SU-DHL-6 (cell line): ENCODE measurements around the gene C5orf47.
"Not testable (repeated sequence)": the region's sequence is repeated elsewhere in the genome, so short reads cannot be mapped to it uniquely, and the experiment has no call there.

Source experiments
- H2AFZ ChIP-seq: fragments of 200-600 bp; sonication (generic); 2 replicates; pipeline ENCODE4 v1.6.1; 2014; ENCODE audit warnings: low read depth, mild to moderate bottlenecking, moderate library complexity, mixed read lengths, antibody characterized with exemption, low read length; ENCODE audit not compliant: severe bottlenecking
- H3F3A ChIP-seq: fragments of 200-600 bp; shearing (Covaris generic); 2 replicates; pipeline ENCODE4 v1.6.0; 2016; ENCODE audit warnings: antibody characterized with exemption, mild to moderate bottlenecking; ENCODE audit not compliant: insufficient read depth
- H3K27ac ChIP-seq: fragments of 200-600 bp; sonication (generic); 2 replicates; pipeline ENCODE4 v1.5.1; 2016; ENCODE audit warnings: low read depth, mild to moderate bottlenecking, low read length, moderate library complexity, mixed read lengths
- H3K27me3 ChIP-seq: fragments of 200-600 bp; sonication (generic), shearing (Covaris generic); 2 replicates; pipeline ENCODE4 v1.6.0; 2014; ENCODE audit warnings: mild to moderate bottlenecking, low read length
- H3K36me3 ChIP-seq: fragments of 200-600 bp; sonication (generic); 2 replicates; pipeline ENCODE4 v1.6.1; 2014; ENCODE audit warnings: mild to moderate bottlenecking, low read length, mixed read lengths
- H3K4me2 ChIP-seq: fragments of 300-600, 200-600 bp; shearing (Covaris generic), sonication (generic); 2 replicates; pipeline ENCODE4 v1.6.0; 2014; ENCODE audit warnings: low read length, low read depth, mild to moderate bottlenecking; ENCODE audit not compliant: poor library complexity, severe bottlenecking
- H3K4me3 ChIP-seq: fragments of 200-600 bp; sonication (generic); 2 replicates; pipeline ENCODE4 v1.5.1; 2014; ENCODE audit warnings: antibody characterized with exemption, low read length, mild to moderate bottlenecking, mixed read lengths; ENCODE audit not compliant: insufficient read depth, poor library complexity, severe bottlenecking
- H3K79me2 ChIP-seq: fragments of 200-600 bp; sonication (generic); 2 replicates; pipeline ENCODE4 v1.6.1; 2014; ENCODE audit warnings: mild to moderate bottlenecking, low read length, moderate library complexity; ENCODE audit not compliant: insufficient read depth
- H3K9ac ChIP-seq: fragments of 200-600 bp; sonication (generic); 2 replicates; pipeline ENCODE4 v1.7.0; 2014; ENCODE audit warnings: mild to moderate bottlenecking, low read length
- H3K9me2 ChIP-seq: fragments of 200-600 bp; sonication (generic); replicated peaks from 2 replicates; pipeline ENCODE4 v1.6.1; 2014; ENCODE audit warnings: low read length; ENCODE audit not compliant: insufficient read depth
- H3K9me3 ChIP-seq: fragments of 200-600 bp; sonication (generic); 2 replicates; pipeline ENCODE4 v1.6.1; 2014; ENCODE audit warnings: low read length, mixed read lengths; ENCODE audit not compliant: insufficient read depth
- H4K20me1 ChIP-seq: fragments of 200-600 bp; sonication (generic); 2 replicates; pipeline ENCODE4 v1.6.1; 2014; ENCODE audit warnings: low read depth, mild to moderate bottlenecking, antibody characterized with exemption, low read length, moderate library complexity, mixed read lengths
- EZH2phosphoT487 ChIP-seq: fragments of 200-600 bp; sonication (generic), shearing (Covaris generic); conservative IDR thresholded peaks from 2 replicates; pipeline ENCODE4 v1.6.1; 2018; ENCODE audit warnings: mild to moderate bottlenecking, antibody characterized with exemption, low read length, moderate library complexity, mixed read lengths
- TF ChIP-seq, protein P1 (sequence below): fragments of 200-600 bp; sonication (generic); IDR thresholded peaks from one replicate; pipeline ENCODE4 v1.5.1; 2017; ENCODE audit warnings: antibody characterized with exemption, mild to moderate bottlenecking, low read length, moderate library complexity; ENCODE audit not compliant: insufficient read depth, poor library complexity, severe bottlenecking

The C5orf47 gene

DNA sequence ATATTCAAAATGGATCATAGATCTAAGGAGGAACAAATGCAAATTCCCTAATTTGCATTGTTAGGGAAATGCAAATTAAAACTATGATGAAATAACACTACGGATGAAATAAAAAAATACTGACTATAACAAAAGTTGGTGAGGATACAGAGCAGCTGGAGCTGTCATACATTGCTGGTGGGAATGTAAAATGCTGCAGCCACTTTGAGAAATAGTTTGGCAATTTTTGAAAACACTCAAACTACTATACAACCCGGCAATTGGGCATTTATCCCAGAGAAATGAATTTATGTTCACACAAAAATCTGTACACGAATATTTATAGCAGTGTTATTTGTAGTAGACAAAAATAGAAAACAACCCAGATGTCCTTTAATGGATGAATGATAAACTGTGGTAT is 22.5 kb downstream of the C5orf47 start:
- H3K9me2 ChIP-seq = no peaks in the 10 kb centered on the region
- no peak for TF ChIP-seq EZH2phosphoT487
- TF ChIP-seq, protein P1, sequence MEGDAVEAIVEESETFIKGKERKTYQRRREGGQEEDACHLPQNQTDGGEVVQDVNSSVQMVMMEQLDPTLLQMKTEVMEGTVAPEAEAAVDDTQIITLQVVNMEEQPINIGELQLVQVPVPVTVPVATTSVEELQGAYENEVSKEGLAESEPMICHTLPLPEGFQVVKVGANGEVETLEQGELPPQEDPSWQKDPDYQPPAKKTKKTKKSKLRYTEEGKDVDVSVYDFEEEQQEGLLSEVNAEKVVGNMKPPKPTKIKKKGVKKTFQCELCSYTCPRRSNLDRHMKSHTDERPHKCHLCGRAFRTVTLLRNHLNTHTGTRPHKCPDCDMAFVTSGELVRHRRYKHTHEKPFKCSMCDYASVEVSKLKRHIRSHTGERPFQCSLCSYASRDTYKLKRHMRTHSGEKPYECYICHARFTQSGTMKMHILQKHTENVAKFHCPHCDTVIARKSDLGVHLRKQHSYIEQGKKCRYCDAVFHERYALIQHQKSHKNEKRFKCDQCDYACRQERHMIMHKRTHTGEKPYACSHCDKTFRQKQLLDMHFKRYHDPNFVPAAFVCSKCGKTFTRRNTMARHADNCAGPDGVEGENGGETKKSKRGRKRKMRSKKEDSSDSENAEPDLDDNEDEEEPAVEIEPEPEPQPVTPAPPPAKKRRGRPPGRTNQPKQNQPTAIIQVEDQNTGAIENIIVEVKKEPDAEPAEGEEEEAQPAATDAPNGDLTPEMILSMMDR = no peak
- H3K79me2 ChIP-seq = no peaks in the 10 kb centered on the region
- no peak overlapping the region for H2AFZ ChIP-seq
- H3K9me3 ChIP-seq = no peaks in the 10 kb centered on the region
- no peak overlapping the region for H3K9ac ChIP-seq
- H3K27me3 ChIP-seq = no peaks in the 10 kb centered on the region; the same call in 1 of the 2 replicates
- H3K4me2 ChIP-seq = no peak overlapping the region
- no peaks in the 10 kb centered on the region for H4K20me1 ChIP-seq
- H3K27ac ChIP-seq = no peak overlapping the region
- H3K36me3 ChIP-seq = no peaks in the 10 kb centered on the region
- no peak overlapping the region for H3K4me3 ChIP-seq
- H3F3A ChIP-seq = no peaks in the 10 kb centered on the region

DNA sequence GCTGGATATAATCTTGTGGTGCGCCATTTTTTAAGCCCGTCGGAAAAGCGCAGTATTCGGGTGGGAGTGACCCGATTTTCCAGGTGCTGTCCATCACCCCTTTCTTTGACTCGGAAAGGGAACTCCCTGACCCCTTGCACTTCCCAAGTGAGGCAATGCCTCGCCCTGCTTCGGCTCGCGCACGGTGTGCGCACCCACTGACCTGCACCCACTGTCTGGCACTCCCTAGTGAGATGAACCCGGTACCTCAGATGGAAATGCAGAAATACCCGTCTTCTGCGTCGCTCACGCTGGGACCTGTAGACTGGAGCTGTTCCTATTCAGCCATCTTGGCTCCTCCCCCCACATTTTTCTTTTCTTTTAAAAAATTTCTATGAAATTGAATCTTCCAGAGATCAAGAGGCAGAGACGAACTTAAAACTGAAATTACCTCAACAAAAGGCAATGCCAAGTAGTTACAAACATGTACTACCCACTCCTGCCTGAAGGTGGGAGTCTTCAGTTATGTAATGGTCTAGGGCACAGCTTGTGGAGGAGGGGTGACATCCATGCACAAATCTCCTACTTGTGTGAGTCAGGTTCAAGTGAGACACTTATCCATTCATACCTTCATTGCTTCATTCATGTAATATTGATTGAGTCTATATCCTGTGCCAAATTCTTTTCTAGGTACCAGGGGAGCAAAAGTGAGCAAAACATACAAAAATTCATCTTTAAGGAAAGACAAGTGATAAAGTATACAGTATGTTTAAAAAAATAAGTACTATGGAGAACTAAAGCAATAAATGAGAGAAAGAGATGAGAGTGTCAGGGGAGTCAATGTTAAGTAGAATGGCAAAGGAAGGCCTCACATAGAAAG is 31.3 kb downstream of the C5orf47 start:
- not testable (repeated sequence) for H3F3A ChIP-seq, H2AFZ ChIP-seq, H3K27me3 ChIP-seq, H3K4me2 ChIP-seq, H3K9me3 ChIP-seq, H3K4me3 ChIP-seq, H3K9me2 ChIP-seq, H3K36me3 ChIP-seq, H3K9ac ChIP-seq, H3K79me2 ChIP-seq, H4K20me1 ChIP-seq, H3K27ac ChIP-seq
- TF ChIP-seq, protein P1 = peak; percentile 44

DNA sequence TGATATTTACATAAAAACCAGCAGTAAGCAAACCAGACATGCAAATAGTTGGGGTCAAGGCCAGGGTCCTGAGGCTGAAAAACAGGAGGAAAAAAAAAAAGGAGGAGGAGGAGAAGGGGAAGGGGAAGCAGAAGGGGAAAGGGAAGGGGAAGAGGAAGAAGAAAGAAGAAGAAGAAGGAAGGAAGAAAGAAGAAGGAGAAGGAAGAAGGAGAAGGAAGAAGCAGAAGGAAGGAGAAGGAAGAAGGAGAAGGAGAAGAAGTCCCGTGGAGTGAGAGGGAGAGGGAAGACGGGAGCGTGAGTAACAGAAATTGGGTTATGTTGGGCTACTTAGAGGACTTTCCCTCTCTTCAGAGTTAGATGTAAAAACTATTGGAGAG is 31.9 kb downstream of the C5orf47 start:
- no peak overlapping the region for H2AFZ ChIP-seq
- no peak overlapping the region for H3K4me2 ChIP-seq
- H3K4me3 ChIP-seq = no peak overlapping the region
- no peaks in the 10 kb centered on the region for H3K9me2 ChIP-seq
- no peaks in the 10 kb centered on the region for H3K9me3 ChIP-seq
- H3K79me2 ChIP-seq = no peaks in the 10 kb centered on the region
- no peak overlapping the region for H3K27ac ChIP-seq
- no peak overlapping the region for H3K9ac ChIP-seq
- no peaks in the 10 kb centered on the region for H4K20me1 ChIP-seq
- no peaks in the 10 kb centered on the region for H3F3A ChIP-seq
- H3K36me3 ChIP-seq = no peaks in the 10 kb centered on the region
- H3K27me3 ChIP-seq = no peaks in the 10 kb centered on the region; the same call in 1 of the 2 replicates
- no peak for TF ChIP-seq EZH2phosphoT487
- TF ChIP-seq, protein P1 = no peak
